ENCODE data around the gene RSBN1L. TPM values are rescaled to one million over a fixed set of nuclear protein-coding genes. Genes with fewer than 3 reads are reported as not detected.

The RSBN1L gene
- total RNA-seq, 4 donors from 2014 or later, result 13.7 to 26.2 (median 19.8) TPM

DNA sequence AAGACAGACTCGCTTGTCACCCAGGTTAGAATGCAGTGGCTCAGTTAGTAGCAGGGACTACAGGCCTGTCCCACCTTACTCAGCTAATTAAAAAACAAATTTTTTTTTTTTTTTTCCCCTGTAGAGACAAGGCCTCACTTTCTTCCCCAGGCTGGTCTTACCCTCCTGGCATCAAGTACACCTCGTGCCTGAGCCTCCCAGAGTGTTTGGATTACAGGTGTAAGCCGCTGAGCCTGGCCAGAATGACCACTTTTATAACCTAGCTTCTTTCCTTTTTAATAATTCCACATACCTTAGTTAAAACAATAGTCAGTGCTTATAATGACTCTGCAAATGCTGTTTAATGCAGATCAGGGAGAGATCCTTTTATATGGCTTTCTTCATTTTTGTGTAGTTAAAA is 31.3 kb downstream of the RSBN1L start:
- no peaks in the 10 kb centered on the region for H3K36me3 ChIP-seq
- H3K4me1 ChIP-seq, result peaks cover 0 to 54% (median 35%) of the 10 kb centered on the region in 4 donors
- no peak for TF ChIP-seq EP300 (IDR thresholded peaks at IDR 0.05; ENCODE audit: low read depth)
- TF ChIP-seq POLR2AphosphoS5 (IDR thresholded peaks at IDR 0.05), result no peak
- intact Hi-C loops (cut with DNase I; ENCODE audit: low total_unique reads), result no loop called here
- 45 to 62% methylated on average over 2 to 3 of the region's 3 CpGs for WGBS, 2 donors (ENCODE audit: low coverage in 1 of 2)
- no peak overlapping the region for H3K4me3 ChIP-seq
- no peak for DNase-seq
- H3K9me3 ChIP-seq, result no peaks in the 10 kb centered on the region
- H3K27me3 ChIP-seq, result no peaks in the 10 kb centered on the region
- peak overlapping the region; percentile 35 to 66 (median 58) for H3K27ac ChIP-seq
- in situ Hi-C loops (cut with MboI; ENCODE audit: low pct_ligation_motif_present in 1 of 4, low pct_unique_long_range_greater_than_20kb in 1 of 4, low sequenced_read_pairs in 3 of 4), result no loop called here

DNA sequence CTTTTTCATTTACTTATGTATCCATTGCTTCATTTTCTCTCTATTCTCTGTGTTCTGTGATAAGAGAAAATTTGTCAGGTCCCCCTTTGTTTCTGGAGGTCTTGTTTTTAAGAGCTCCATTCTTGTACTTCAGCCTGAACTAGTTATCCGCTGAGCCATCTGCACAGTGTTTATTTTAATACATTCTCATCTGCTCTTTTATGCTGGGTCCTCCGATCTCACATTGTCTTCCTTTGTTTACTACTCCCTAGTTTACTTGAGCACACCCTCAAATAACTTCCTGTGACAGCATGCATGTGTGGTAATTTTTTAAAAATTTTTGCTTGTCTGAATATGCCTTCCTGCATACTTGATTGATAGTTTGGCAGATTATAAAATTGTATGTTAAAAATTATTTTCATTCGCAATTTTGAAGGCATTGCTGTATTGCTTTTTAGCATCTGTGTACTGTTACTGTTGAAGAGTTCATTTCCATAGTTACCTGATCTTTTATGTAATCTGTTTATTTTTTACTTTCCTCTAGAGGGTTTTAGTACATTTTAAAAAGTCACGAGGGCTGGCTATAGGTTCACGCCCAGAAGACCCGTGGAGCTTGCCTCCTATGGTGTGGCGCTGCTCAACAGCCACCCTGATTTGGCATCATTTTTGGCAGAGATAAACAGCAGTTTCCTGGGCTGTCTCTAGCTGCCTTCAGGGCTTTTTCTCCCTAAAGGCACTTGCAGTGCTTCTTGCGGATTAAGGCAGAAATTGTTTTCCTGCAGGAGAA is 31.9 kb downstream of the RSBN1L start:
- H3K27ac ChIP-seq, result peak overlapping the region; percentile 35 to 66 (median 58)
- DNase-seq, result no peak
- intact Hi-C loops (cut with DNase I; ENCODE audit: low total_unique reads) (no loop called here), in situ Hi-C loops (cut with MboI; ENCODE audit: low pct_ligation_motif_present in 1 of 4, low pct_unique_long_range_greater_than_20kb in 1 of 4, low sequenced_read_pairs in 3 of 4) (no loop called here)
- H3K36me3 ChIP-seq, result no peaks in the 10 kb centered on the region
- H3K9me3 ChIP-seq, result no peaks in the 10 kb centered on the region
- no peak overlapping the region for H3K4me3 ChIP-seq
- H3K27me3 ChIP-seq, result no peaks in the 10 kb centered on the region
- peaks cover 3 to 57% (median 37%) of the 10 kb centered on the region in 4 donors for H3K4me1 ChIP-seq
- TF ChIP-seq POLR2A (IDR thresholded peaks at IDR 0.05), result no peak
- TF ChIP-seq CTCF (IDR thresholded peaks at IDR 0.05), result no peak
- TF ChIP-seq POLR2AphosphoS5 (IDR thresholded peaks at IDR 0.05), result no peak
- no peak for TF ChIP-seq EP300 (IDR thresholded peaks at IDR 0.05; ENCODE audit: low read depth)
- WGBS, 2 donors (ENCODE audit: low coverage in 1 of 2), result 44 to 53% methylated on average over 4 to 8 of the region's 8 CpGs

DNA sequence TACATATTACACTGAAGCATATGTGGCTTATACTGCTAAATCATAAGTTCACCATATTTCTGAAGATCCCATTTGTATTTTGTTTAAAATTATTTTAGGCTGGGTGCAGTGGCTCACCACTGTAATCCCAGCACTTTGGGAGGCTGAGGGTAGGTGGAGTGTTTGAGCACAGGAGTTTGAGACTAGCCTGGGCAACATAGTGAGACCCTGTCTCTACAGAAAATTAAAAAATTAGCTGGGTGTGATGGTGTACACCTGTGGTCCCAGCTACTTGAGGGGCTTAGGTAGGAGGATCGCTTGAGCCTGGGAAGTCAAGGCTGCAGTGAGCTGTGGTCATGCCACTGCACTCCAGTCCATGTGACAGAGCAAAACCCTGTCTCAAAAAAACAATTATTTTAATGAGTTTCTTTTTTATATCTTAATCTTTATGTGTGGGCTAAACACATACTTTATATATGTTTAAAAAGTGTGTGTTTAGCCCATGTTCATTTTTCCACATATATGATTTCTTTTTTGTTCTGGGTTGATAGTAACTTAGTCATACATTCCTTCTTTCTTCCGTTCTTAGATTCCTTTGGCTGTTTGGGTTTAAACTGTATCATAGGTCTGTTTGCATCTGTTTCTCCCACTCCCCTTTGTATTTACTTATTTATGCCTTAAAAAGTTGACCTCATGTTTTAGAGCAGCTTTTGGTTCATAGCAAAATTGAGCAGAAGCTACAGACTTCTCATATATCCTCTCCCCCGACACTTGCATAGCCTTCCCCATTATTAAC is 33.5 kb downstream of the RSBN1L start:
- Histone ChIP-seq H3K36me3 (no peaks in the 10 kb centered on the region), H3K9me3 (no peaks in the 10 kb centered on the region), H3K27ac (no peak overlapping the region), H3K27me3 (no peaks in the 10 kb centered on the region), H3K4me1 (peaks cover 4 to 72% (median 43%) of the 10 kb centered on the region in 4 donors), H3K4me3 (no peak overlapping the region)
- WGBS, 2 donors (ENCODE audit: low coverage in 1 of 2), result 87 to 89% methylated on average over 3 of the region's 3 CpGs
- in situ Hi-C loops (cut with MboI; ENCODE audit: low pct_ligation_motif_present in 1 of 4, low pct_unique_long_range_greater_than_20kb in 1 of 4, low sequenced_read_pairs in 3 of 4), result no loop called here
- intact Hi-C loops (cut with DNase I; ENCODE audit: low total_unique reads), result no loop called here
- no peak for DNase-seq
- TF ChIP-seq POLR2A (IDR thresholded peaks at IDR 0.05), result no peak
- TF ChIP-seq EP300 (IDR thresholded peaks at IDR 0.05; ENCODE audit: low read depth), result no peak
- no peak for TF ChIP-seq CTCF (IDR thresholded peaks at IDR 0.05)
- TF ChIP-seq POLR2AphosphoS5 (IDR thresholded peaks at IDR 0.05), result no peak

DNA sequence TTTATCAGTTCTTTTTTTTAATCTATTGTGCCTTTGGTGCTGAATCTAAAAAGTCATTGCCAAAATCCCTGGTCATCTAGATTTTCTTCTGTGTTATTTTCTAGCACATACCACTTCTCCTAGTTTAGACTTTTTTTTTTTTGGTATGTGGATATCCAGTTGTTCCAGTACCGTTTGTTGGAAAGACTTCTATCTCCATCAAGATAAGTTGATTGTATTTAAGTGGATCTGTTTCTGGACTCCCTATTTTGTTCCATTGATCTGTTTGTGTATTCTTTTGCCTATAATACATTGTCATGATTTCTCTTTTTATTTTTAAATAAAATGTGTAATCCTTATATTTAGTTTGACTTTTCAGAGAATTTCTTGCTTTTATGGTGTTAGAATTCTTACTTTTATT is 35.5 kb downstream of the RSBN1L start:
- TF ChIP-seq POLR2AphosphoS5 (IDR thresholded peaks at IDR 0.05), result no peak
- TF ChIP-seq CTCF (IDR thresholded peaks at IDR 0.05), result no peak
- TF ChIP-seq EP300 (IDR thresholded peaks at IDR 0.05; ENCODE audit: low read depth), result no peak
- no peak for TF ChIP-seq POLR2A (IDR thresholded peaks at IDR 0.05)
- WGBS, 2 donors (ENCODE audit: low coverage in 1 of 2), result 80% methylated on average over 1 of the region's 1 CpG; no CpG with 5 or more reads in 1 of the 2 donors
- Histone ChIP-seq H3K36me3 (no peaks in the 10 kb centered on the region), H3K4me1 (peaks cover 4 to 84% (median 50%) of the 10 kb centered on the region in 4 donors), H3K27me3 (no peaks in the 10 kb centered on the region), H3K9me3 (no peaks in the 10 kb centered on the region), H3K4me3 (no peak overlapping the region), H3K27ac (no peak overlapping the region)
- intact Hi-C loops (cut with DNase I; ENCODE audit: low total_unique reads) (no loop called here), in situ Hi-C loops (cut with MboI; ENCODE audit: low pct_ligation_motif_present in 1 of 4, low pct_unique_long_range_greater_than_20kb in 1 of 4, low sequenced_read_pairs in 3 of 4) (no loop called here)
- DNase-seq, result no peak

Measured in transverse colon (tissue), 4 donors.